ENCODE results near the gene FBLN5. TPM values are rescaled to one million over a fixed set of nuclear protein-coding genes. Genes with fewer than 3 reads are reported as not detected.

Gene FBLN5
- total RNA-seq, 1 experiment from 2014 or later, result 3.3 TPM

DNA sequence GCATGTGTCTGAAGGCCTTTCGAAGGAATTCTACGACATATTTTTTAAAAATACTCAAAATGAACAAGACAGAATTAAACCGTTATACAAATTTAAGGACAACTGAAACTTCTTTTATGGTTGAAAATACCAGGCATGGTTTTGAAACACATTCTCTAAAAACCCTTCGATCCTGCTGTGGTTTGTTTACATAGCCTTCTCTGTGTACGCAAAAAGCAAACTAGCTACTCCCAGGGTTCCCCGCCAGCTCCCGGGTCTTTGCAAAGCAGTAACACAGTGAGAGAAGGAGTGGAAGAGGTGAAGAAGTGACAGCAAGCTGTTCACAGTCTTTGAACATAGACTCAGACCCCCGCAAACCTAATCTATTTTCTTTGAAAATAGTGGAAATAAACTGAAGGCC, 77.9 kb downstream of the FBLN5 start (continued):
- TF ChIP-seq TCF7L2 (IDR thresholded peaks at IDR 0.05; ENCODE audit: borderline replicate concordance, extremely low read depth, insufficient read depth, insufficient read length), result no peak
- no peak for TF ChIP-seq POLR2A (IDR thresholded peaks at IDR 0.05; ENCODE audit: borderline replicate concordance, extremely low read depth, insufficient read depth, insufficient read length)
- no peak for TF ChIP-seq CBX3 (IDR thresholded peaks at IDR 0.05; ENCODE audit: low read depth)
- TF ChIP-seq CEBPB (IDR thresholded peaks at IDR 0.05; ENCODE audit: low read depth), result no peak

DNA sequence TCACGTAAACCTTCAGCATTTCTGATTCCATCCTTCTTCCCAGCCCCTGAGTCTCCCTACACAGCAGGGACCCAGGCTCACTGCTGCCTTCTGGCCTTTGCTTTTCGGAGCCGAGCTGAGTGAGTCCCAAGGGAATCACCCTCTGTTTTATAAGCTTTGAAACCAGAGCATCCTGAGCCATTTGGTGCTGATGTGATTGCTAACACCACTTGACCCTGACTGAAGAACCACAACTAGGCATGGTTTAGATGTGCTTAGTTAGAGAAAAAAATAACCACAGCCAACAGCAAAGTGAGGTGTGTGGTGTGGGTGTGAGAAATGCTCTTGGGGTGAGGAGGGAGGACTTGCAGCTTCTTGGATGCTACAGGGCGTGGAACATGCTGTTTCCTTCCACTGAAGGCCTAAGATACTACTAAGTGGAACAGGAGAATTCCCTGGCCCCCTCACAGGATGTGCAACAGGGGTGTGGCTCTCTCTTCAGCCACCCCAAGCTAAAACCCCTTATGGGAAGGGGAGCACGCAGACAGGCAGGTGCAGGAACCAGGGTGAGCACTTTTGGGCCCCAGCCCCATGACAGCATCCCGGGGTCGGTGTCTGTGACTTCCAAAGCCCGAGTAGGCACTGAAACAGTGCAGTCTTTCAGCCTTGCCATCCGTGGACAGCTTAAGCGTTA, 80.0 kb downstream of the FBLN5 start, which contains the start of gene TC2N:
TSS of gene TC2N (minus strand) at position 221 of the 673 bp plus-strand sequence. CDS start 53,767 bp downstream, outside the sequence.
- CTCF ChIA-PET, result no interaction called here

More for the DNA sequence above, 80.0 kb downstream of the FBLN5 start, which contains the start of gene TC2N:
- no peak within 1 kb of the TSS for H3K9ac ChIP-seq (ENCODE audit: low read length)
- peaks cover 0 to 20% of the 10 kb centered on the region in 2 experiments; a peak in 3 of 4 replicates for H3K4me1 ChIP-seq (ENCODE audit: control insufficient read depth in 1 of 2, insufficient read depth in 2 of 2, low read length in 2 of 2)
- no peak within 1 kb of the TSS for H2AFZ ChIP-seq (ENCODE audit: low read depth, low read length, poor library complexity, severe bottlenecking)
- RAD21 ChIA-PET (ENCODE audit: low non-redundant PET in 1 of 2, low total read pairs in 2 of 2, uncharacterized antibody in 2 of 2, unreplicated experiment in 2 of 2), result no interaction called here
- intact Hi-C loops (cut with micrococcal nuclease), result no loop called here
- no peaks in the 10 kb centered on the region for H3K9me3 ChIP-seq (ENCODE audit: control insufficient read depth in 1 of 2, insufficient read depth in 1 of 2, low read depth in 1 of 2, low read length in 2 of 2)
- no peaks in the 10 kb centered on the region for H3K27me3 ChIP-seq (ENCODE audit: insufficient read depth, low read length)
- H3K9me2 ChIP-seq (ENCODE audit: insufficient read depth), result no peaks in the 10 kb centered on the region
- POLR2A ChIA-PET, result no interaction called here
- no peak within 1 kb of the TSS for H3K4me2 ChIP-seq (ENCODE audit: low read length)
- no peak for ATAC-seq
- no peaks in the 10 kb centered on the region for H4K20me1 ChIP-seq (ENCODE audit: insufficient read depth)
- H3K36me3 ChIP-seq (ENCODE audit: control insufficient read depth in 1 of 2, insufficient read depth in 2 of 2, low read length in 2 of 2), result no peaks in the 10 kb centered on the region
- no peak within 1 kb of the TSS for H3K4me3 ChIP-seq (replicated peaks in 1 of 2; ENCODE audit: low read depth in 1 of 2, low read length in 2 of 2)
- no peak within 1 kb of the TSS for H3K27ac ChIP-seq (ENCODE audit: low read depth, low read length)
- no peak for TF ChIP-seq SRF (IDR thresholded peaks at IDR 0.05; ENCODE audit: low read depth)
- TF ChIP-seq EZH2 (IDR thresholded peaks at IDR 0.05), result no peak
- TF ChIP-seq, protein P1, sequence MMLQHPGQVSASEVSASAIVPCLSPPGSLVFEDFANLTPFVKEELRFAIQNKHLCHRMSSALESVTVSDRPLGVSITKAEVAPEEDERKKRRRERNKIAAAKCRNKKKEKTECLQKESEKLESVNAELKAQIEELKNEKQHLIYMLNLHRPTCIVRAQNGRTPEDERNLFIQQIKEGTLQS (IDR thresholded peaks at IDR 0.05), result no peak
- TF ChIP-seq CEBPB (IDR thresholded peaks at IDR 0.05; ENCODE audit: low read depth), result no peak
- no peak for TF ChIP-seq RAD21 (IDR thresholded peaks at IDR 0.05; ENCODE audit: low read depth)
- TF ChIP-seq EZH2phosphoT487 (IDR thresholded peaks at IDR 0.05; ENCODE audit: borderline replicate concordance), result no peak
- TF ChIP-seq SP1 (IDR thresholded peaks at IDR 0.05; ENCODE audit: low read depth), result no peak
- no peak for TF ChIP-seq FOSL1 (IDR thresholded peaks at IDR 0.05; ENCODE audit: low read depth)
- TF ChIP-seq, protein P2, sequence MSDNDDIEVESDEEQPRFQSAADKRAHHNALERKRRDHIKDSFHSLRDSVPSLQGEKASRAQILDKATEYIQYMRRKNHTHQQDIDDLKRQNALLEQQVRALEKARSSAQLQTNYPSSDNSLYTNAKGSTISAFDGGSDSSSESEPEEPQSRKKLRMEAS (IDR thresholded peaks at IDR 0.05), result no peak
- no peak for TF ChIP-seq POLR2AphosphoS5 (IDR thresholded peaks at IDR 0.05; ENCODE audit: low read depth, low read length)
- TF ChIP-seq JUND (IDR thresholded peaks at IDR 0.05), result no peak
- no peak for TF ChIP-seq ZFX (IDR thresholded peaks at IDR 0.05)
- TF ChIP-seq CBX3 (IDR thresholded peaks at IDR 0.05; ENCODE audit: low read depth), result no peak
- TF ChIP-seq, protein P3, sequence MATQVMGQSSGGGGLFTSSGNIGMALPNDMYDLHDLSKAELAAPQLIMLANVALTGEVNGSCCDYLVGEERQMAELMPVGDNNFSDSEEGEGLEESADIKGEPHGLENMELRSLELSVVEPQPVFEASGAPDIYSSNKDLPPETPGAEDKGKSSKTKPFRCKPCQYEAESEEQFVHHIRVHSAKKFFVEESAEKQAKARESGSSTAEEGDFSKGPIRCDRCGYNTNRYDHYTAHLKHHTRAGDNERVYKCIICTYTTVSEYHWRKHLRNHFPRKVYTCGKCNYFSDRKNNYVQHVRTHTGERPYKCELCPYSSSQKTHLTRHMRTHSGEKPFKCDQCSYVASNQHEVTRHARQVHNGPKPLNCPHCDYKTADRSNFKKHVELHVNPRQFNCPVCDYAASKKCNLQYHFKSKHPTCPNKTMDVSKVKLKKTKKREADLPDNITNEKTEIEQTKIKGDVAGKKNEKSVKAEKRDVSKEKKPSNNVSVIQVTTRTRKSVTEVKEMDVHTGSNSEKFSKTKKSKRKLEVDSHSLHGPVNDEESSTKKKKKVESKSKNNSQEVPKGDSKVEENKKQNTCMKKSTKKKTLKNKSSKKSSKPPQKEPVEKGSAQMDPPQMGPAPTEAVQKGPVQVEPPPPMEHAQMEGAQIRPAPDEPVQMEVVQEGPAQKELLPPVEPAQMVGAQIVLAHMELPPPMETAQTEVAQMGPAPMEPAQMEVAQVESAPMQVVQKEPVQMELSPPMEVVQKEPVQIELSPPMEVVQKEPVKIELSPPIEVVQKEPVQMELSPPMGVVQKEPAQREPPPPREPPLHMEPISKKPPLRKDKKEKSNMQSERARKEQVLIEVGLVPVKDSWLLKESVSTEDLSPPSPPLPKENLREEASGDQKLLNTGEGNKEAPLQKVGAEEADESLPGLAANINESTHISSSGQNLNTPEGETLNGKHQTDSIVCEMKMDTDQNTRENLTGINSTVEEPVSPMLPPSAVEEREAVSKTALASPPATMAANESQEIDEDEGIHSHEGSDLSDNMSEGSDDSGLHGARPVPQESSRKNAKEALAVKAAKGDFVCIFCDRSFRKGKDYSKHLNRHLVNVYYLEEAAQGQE (IDR thresholded peaks at IDR 0.05; ENCODE audit: low read depth), result no peak
- no peak for TF ChIP-seq POLR2A (IDR thresholded peaks at IDR 0.05; ENCODE audit: borderline replicate concordance, extremely low read depth, insufficient read depth, insufficient read length)
- no peak for TF ChIP-seq ELF1 (IDR thresholded peaks at IDR 0.05; ENCODE audit: borderline replicate concordance, low read depth)
- no peak for TF ChIP-seq TCF7L2 (IDR thresholded peaks at IDR 0.05; ENCODE audit: borderline replicate concordance, extremely low read depth, insufficient read depth, insufficient read length)
- TF ChIP-seq, protein P4, sequence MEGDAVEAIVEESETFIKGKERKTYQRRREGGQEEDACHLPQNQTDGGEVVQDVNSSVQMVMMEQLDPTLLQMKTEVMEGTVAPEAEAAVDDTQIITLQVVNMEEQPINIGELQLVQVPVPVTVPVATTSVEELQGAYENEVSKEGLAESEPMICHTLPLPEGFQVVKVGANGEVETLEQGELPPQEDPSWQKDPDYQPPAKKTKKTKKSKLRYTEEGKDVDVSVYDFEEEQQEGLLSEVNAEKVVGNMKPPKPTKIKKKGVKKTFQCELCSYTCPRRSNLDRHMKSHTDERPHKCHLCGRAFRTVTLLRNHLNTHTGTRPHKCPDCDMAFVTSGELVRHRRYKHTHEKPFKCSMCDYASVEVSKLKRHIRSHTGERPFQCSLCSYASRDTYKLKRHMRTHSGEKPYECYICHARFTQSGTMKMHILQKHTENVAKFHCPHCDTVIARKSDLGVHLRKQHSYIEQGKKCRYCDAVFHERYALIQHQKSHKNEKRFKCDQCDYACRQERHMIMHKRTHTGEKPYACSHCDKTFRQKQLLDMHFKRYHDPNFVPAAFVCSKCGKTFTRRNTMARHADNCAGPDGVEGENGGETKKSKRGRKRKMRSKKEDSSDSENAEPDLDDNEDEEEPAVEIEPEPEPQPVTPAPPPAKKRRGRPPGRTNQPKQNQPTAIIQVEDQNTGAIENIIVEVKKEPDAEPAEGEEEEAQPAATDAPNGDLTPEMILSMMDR (IDR thresholded peaks at IDR 0.05 in 2 of 3, conservative IDR thresholded peaks at IDR 0.05 in 1 of 3; ENCODE audit: borderline replicate concordance in 1 of 3, insufficient read depth in 1 of 3, low read depth in 2 of 3, low read length in 2 of 3), result no peak
- TF ChIP-seq YY1 (IDR thresholded peaks at IDR 0.05; ENCODE audit: extremely low read depth, insufficient replicate concordance, low read depth, low read length), result no peak
- no TSS peak for BruUV-seq (replicated peaks)
- no peaks in the 10 kb centered on the region for H3K79me2 ChIP-seq (ENCODE audit: insufficient read depth, low read length)
- no peak for DNase-seq (ENCODE audit: low read depth, low spot score)
